GF-D8 (cell line): ENCODE data around the gene KHDC3L.

Experiments
- DNase-seq: peaks from one replicate; lab custom pipeline; 2025; lab: John Stamatoyannopoulos, UW

KHDC3L gene, protein sequence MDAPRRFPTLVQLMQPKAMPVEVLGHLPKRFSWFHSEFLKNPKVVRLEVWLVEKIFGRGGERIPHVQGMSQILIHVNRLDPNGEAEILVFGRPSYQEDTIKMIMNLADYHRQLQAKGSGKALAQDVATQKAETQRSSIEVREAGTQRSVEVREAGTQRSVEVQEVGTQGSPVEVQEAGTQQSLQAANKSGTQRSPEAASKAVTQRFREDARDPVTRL

DNA sequence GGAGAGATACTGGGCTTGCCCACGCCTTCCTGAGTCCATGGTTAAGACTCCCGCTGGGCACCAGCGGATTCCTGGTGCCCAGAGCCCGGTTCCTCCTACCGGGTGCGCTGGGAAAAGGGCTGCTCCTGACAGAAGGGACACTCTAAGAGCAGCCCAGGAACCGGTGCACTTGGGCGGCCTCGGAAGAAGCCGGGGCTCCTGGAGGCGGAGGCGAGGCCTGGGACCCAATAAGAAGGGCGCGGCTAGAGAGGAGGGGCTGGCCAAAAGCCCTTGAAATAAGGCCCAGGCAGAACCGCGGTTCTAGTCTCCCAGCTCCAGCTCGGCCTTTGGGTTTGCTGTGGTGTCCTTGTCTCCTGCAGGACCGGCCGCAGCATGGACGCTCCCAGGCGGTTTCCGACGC, at the start of gene KHDC3L:
Gene KHDC3L, plus strand, starts transcription at position 301 of the 400 bp plus-strand sequence. Its CDS starts 72 bp downstream, at position 373.
- no peak for DNase-seq

- DNase-seq = no peak
Measured at GRCh38 chr6:73314577-73315492, 47.6 kb upstream of the KHDC3L start.

DNA sequence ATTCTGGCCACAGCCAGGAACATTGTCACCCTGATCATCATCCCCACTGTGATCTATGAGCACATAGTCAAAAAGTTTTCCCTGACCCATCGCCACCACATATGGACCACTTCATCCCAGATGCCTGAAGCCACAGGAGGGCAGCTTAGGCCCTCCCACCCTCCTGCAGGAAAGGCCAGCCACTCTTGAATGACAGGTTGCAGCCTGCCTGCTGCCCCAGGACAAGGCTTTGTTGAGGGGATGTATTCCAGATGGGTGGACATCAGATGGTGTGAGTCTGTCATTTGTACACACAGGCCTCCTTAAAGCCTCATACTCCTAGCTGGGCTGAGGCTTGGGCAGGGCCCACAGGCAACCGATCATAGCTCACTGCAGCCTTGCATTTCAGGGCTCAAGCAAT, 39.1 kb upstream of the KHDC3L start:
- no peak for DNase-seq

DNA sequence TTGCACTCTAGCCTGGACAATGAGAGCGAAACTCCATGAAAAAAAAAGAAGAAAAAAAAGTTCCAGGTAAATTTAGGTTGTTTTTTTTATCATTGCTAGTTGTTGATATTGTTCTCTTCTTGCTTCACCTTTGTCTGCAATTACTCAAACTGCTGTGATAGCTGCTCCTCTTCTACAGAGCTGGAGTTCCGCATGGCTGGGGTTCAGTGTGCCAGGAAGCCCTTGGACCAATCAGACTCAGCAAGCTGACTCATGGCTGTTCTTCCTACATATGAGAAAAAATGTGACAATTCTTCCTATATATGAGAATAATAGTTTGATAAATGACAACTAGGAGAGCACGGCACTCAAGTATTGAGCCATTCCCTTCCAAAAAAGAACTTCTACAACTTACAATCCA, 36.8 kb upstream of the KHDC3L start:
- DNase-seq = no peak

- no peak for DNase-seq
Measured at GRCh38 chr6:73328790-73329189, 33.7 kb upstream of the KHDC3L start.

DNA sequence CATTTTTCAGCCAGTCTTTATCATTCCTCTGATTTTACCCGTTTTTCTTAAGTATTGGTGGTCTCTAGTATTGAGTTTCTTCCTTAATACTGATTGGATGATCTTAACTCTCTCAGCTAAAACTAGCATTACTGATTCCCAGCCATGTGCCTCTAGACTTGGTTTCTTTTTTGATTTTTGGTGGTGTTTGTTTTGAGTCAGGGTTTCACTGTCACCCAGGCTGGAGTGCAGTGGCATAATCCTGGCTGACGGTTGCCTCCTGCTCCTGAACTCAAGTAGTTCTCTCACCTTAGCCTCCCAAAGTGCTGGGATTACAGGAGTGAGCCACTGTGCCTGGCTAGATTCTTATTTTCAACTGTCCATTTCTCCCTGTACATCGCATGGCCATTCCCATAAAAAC, 33.3 kb upstream of the KHDC3L start:
- DNase-seq = no peak

- DNase-seq = no peak
Measured at GRCh38 chr6:73339340-73339739, 23.1 kb upstream of the KHDC3L start.

DNA sequence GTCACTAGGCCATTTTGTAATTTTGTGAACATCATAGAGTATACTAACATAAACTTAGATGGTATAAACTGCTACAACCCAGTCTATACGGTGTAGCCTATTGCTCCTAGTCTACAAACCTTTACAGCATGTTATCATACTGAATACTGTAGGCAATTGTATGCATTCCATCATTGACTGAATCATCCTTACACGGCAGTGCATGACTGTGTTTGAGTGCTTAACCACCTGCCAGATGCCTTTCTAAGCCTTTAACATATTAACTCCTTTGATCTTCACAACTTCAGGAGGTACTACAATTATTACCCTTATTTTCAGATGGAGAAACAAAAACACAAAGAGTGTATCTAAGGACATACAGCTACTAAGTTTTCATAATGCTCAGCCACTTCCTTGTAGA, 22.4 kb upstream of the KHDC3L start:
- DNase-seq = no peak

GRCh38 chr6:73341335-73341734, 21.1 kb upstream of the KHDC3L start:
- no peak for DNase-seq

DNA sequence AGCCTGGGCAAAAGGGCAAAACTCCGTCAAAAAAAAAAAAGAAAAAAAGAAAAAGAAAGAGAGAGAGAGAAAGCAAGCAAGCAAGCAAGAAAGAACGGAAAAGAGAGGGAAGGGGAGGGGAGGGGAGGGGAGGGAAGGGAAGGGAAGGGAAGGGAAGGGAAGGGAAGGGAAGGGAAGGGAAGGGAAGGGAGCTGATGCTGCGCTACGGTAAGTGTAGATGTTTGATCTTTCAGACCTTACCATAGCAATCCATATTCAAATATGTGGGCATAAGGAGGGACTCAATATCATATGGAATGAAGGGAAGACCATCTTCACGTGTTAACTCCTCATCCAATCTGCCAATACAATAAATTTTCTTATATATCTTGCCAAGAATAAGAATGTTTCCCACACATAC, 20.3 kb upstream of the KHDC3L start:
- DNase-seq = no peak

DNA sequence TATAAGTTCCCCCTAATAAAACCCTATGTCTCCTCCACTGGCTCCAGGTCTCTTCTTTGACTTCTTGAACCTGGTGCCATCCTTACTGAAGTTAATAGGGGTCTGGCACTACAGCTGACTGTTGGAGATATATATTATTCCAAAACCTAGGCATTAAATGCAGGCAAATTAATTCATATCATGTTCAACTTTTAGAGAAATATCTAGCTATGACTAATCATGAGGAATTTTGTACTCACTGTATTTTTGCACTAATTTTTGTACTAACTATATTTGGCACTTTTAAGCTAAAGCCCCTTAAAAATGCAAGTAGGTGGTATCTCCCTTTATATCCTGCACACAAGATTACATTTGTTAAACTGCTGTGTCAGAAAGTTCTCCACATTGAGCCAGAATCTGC, 19.3 kb upstream of the KHDC3L start:
- no peak for DNase-seq

DNA sequence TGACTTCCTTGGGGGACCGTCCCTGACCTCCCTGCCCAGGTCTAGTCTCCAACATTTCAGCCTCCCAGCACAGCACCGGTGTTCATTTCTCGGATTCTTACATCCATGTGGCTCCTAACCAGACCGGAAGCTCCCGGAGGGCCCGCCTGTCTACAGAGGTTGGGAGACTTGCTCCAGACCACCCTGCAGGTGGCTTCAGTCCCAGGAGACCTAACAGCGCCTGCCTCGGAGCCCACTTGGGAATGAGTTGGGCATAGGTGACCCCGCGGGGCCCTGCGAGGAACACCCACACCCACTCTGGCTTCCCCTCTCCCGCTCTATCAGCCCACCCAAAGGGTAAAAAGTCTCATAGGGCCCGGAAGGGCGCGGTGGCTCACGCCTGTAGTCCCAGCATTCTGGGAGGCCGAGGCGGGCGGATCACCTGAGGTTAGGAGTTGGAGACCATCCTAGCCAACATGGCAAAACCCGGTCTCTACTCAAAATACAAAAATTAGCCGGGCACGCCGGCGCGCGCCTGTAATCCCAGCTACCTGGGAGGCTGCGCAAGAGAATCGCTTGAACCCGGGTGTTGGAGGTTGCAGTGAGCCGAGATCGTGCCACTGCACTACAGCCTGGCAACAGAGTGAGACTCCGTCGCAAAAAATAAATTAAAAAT, 13.8 kb upstream of the KHDC3L start:
- no peak for DNase-seq

- no peak for DNase-seq
Measured at GRCh38 chr6:73349311-73349710, 13.1 kb upstream of the KHDC3L start.

DNA sequence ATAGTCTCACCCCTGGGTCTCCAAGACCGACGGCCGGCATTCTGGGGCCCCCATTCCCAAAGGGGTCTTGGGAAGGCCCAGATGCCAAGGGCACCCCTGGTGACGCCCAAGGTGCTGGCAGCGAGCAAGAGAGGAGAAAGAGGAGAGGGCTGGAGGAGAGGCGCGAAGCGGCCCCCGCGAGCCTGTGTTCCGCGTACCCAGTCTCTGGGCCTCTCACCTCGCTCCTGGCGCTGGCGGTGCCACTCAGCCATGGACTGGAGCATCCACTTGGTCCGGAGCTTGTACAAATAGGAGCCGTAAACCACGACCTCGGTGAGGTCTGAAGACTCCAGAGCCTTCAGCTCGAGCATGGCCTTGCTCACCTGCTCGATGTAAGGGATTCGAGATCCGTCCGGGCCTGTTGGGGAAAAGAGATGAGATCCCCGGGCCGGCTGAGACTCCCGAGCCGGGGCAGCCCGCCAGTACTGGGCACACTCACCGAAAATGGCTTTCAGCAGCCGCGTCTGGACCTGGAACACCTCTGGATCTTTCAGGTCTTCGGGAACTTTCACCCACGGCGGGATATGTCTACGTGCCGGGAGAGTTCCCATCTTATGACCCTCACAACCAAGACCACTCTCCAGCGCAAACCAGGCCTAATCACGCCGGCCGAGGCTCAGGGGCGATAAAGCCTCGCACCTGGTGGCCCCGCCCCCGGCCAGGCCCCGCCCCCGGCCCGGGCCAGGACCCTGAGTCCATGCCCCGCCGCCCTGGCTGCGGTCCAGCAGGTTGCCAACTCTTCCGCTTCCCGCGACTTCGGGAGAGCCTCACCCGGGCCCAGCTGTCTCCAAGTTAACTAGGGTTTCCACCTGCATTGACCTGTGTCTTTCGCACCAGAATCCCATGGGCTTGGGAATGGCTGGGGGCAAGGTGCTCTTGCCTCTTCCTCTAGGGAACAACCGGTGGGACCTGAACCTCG, 8.5 kb upstream of the KHDC3L start, which contains the start of gene DPPA5:
Gene DPPA5, minus strand, starts transcription at position 641 of the 958 bp plus-strand sequence. Its CDS starts 51 bp downstream, at position 590.
- DNase-seq = no peak

DNA sequence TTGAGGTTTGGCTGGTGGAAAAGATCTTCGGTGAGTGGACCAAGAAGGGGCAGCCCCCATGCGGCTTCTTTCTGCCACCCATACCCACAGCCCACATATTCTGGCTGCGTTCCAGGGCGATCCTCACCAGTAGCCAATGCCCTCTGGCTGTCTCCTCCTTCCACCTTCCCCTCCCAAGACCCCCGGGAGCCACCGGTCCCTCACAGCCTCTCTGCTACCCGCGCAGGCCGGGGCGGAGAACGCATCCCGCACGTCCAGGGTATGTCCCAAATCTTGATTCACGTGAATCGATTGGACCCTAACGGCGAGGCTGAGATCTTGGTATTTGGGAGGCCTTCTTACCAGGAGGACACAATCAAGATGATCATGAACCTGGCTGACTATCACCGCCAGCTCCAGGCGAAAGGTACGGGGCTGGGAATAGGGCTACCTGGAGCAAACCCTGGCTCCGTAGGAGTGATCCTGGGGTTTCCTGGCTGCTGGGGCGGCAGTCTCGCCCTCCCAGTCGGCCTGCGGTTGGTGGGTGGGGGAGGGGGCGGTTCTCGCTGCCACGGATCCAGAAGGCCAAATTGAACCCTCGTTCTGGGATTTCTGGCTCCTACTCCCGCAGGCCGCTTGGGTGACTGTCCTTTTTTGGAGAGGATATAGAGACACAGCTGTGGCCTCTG, 545 bp downstream of the KHDC3L start:
- DNase-seq = no peak

- DNase-seq = no peak
Measured at GRCh38 chr6:73363537-73363875, 1.0 kb downstream of the KHDC3L start.

GRCh38 chr6:73364121-73364520, 1.7 kb downstream of the KHDC3L start:
- DNase-seq = no peak

DNA sequence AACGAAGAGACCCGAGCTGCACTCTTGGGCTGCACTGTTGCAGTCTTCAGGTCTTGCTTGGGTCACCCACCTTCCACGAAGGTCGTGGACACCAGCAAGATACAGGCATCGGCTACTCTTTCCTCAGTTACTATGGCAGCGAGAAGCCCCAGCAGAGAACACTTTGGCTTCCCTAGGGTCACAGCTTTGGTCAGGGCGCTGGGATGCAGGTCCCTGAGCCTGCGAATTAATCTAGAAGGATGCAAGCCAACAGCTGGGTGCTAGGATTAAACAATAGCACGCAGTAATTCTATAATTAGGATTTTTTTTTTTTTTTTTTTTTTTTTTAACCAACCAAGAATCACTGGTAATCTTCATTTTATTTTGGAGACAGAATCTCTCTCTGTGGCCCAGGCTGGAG, 2.1 kb downstream of the KHDC3L start:
- no peak for DNase-seq

GRCh38 chr6:73367761-73368355, 5.4 kb downstream of the KHDC3L start:
- DNase-seq = no peak

GRCh38 chr6:73368675-73369074, 6.2 kb downstream of the KHDC3L start:
- DNase-seq = no peak

- no peak for DNase-seq
Measured at GRCh38 chr6:73369157-73369556, 6.7 kb downstream of the KHDC3L start.
